Mucosa of rectum (tissue), 2 donors: ENCODE data around the gene NDUFAF3.

Experiments used
- H3K27ac ChIP-seq, 2 donors: one replicate each; pipeline ENCODE4 v1.7.0; 2013; ENCODE audit warnings: inconsistent platforms in 2 of 2, low read depth in 2 of 2, low read length in 2 of 2
- H3K27me3 ChIP-seq, 2 donors: one replicate each; pipeline ENCODE4 v1.7.0; 2013; ENCODE audit warnings: low read length in 2 of 2; ENCODE audit not compliant: control insufficient read depth in 2 of 2, insufficient read depth in 2 of 2
- H3K36me3 ChIP-seq, 2 donors: one replicate each; pipeline ENCODE4 v1.7.0; 2013; ENCODE audit warnings: low read length in 2 of 2; ENCODE audit not compliant: control insufficient read depth in 2 of 2, insufficient read depth in 2 of 2
- H3K4me1 ChIP-seq, 2 donors: one replicate each; pipeline ENCODE4 v1.7.0; 2013; ENCODE audit warnings: low read length in 2 of 2, mild to moderate bottlenecking in 1 of 2; ENCODE audit not compliant: control insufficient read depth in 2 of 2, insufficient read depth in 2 of 2
- H3K4me3 ChIP-seq, 2 donors: one replicate each; pipeline ENCODE4 v1.7.0; 2013; ENCODE audit warnings: low read length in 2 of 2
- H3K9ac ChIP-seq, 2 donors: one replicate each; pipeline ENCODE4 v1.7.0; 2013; ENCODE audit warnings: low read length in 2 of 2, low read depth in 1 of 2, mild to moderate bottlenecking in 1 of 2
- H3K9me3 ChIP-seq, 2 donors: one replicate each; pipeline ENCODE4 v1.7.0; 2013; ENCODE audit warnings: low read length in 2 of 2; ENCODE audit not compliant: control insufficient read depth in 2 of 2
- donor health status: healthy.
- donor health status: Normal muscosa, but diverticular disease.

Gene NDUFAF3

GRCh38 chr3:49054344-49054862 lies 32.5 kb downstream of the NDUFAF3 start:
- Histone ChIP-seq H3K4me1 (no peaks in the 10 kb centered on the region), H3K9me3 (no peaks in the 10 kb centered on the region), H3K9ac (no peak overlapping the region), H3K36me3 (peaks cover 31 to 44% of the 10 kb centered on the region in 2 donors), H3K4me3 (no peak overlapping the region), H3K27ac (no peak overlapping the region), H3K27me3 (no peaks in the 10 kb centered on the region)

GRCh38 chr3:49057268-49057667 lies 35.3 kb downstream of the NDUFAF3 start:
- H3K9me3 ChIP-seq, result no peaks in the 10 kb centered on the region
- peaks cover 25 to 39% of the 10 kb centered on the region in 2 donors for H3K36me3 ChIP-seq
- no peaks in the 10 kb centered on the region for H3K4me1 ChIP-seq
- H3K9ac ChIP-seq, result no peak overlapping the region
- no peaks in the 10 kb centered on the region for H3K27me3 ChIP-seq
- no peak overlapping the region for H3K27ac ChIP-seq
- no peak overlapping the region for H3K4me3 ChIP-seq

- H3K4me1 ChIP-seq, result no peaks in the 10 kb centered on the region
- H3K9me3 ChIP-seq, result no peaks in the 10 kb centered on the region
- H3K27ac ChIP-seq, result no peak overlapping the region
- H3K27me3 ChIP-seq, result no peaks in the 10 kb centered on the region
- H3K4me3 ChIP-seq, result no peak overlapping the region
- H3K36me3 ChIP-seq, result peaks cover 27 to 35% of the 10 kb centered on the region in 2 donors
- no peak overlapping the region for H3K9ac ChIP-seq
These were observed 36.1 kb downstream of the NDUFAF3 start for GRCh38 chr3:49058011-49058410.
